H9 (cell line): ENCODE data around the gene ACR. TPM values are rescaled to one million over a fixed set of nuclear protein-coding genes. Genes with fewer than 3 reads are reported as not detected.

ENCODE experiments used
- DNase-seq: peaks from one replicate; pipeline ENCODE4 v3.0.0-alpha.2; 2017
- H2AFZ ChIP-seq: one replicate; pipeline ENCODE4 v1.6.1; 2013; ENCODE audit warnings: mild to moderate bottlenecking, low read length, control low read depth, moderate library complexity
- H2AK5ac ChIP-seq: 2 replicates; pipeline ENCODE4 v1.6.1; 2013; ENCODE audit warnings: low read length, control low read depth, mixed read lengths; ENCODE audit not compliant: insufficient read length
- H2BK120ac ChIP-seq: one replicate; pipeline ENCODE4 v1.6.1; 2013; ENCODE audit warnings: low read depth, mild to moderate bottlenecking, low read length, control low read depth, inconsistent platforms; ENCODE audit not compliant: poor library complexity, severe bottlenecking
- H2BK12ac ChIP-seq: 2 replicates; pipeline ENCODE4 v1.6.1; 2013; ENCODE audit warnings: low read length, control low read depth, mixed read lengths, low read depth; ENCODE audit not compliant: insufficient read length
- H2BK15ac ChIP-seq: 2 replicates; pipeline ENCODE4 v1.6.1; 2013; ENCODE audit warnings: low read depth, low read length, control low read depth
- H2BK20ac ChIP-seq: one replicate; pipeline ENCODE4 v1.6.1; 2013; ENCODE audit warnings: low read depth, mild to moderate bottlenecking, low read length, control low read depth, inconsistent platforms; ENCODE audit not compliant: poor library complexity, severe bottlenecking
- H2BK5ac ChIP-seq: 2 replicates; pipeline ENCODE4 v1.6.1; 2013; ENCODE audit warnings: low read length, control low read depth, mixed read lengths; ENCODE audit not compliant: insufficient read length
- H3K14ac ChIP-seq: 2 replicates; pipeline ENCODE4 v1.6.1; 2013; ENCODE audit warnings: low read length, control low read depth; ENCODE audit not compliant: insufficient read depth
- H3K18ac ChIP-seq: 2 replicates; pipeline ENCODE4 v1.6.1; 2013; ENCODE audit warnings: low read depth, mild to moderate bottlenecking, mixed read lengths, low read length, control low read depth; ENCODE audit not compliant: insufficient read length
- H3K23ac ChIP-seq: 2 replicates; pipeline ENCODE4 v1.6.1; 2013; ENCODE audit warnings: low read length, control low read depth, mixed read lengths, low read depth; ENCODE audit not compliant: insufficient read length
- H3K23me2 ChIP-seq: 2 replicates; pipeline ENCODE4 v1.6.1; 2013; ENCODE audit warnings: low read depth, mild to moderate bottlenecking, mixed read lengths, low read length, control low read depth; ENCODE audit not compliant: insufficient read length, poor library complexity, severe bottlenecking
- H3K27ac ChIP-seq: 2 replicates; pipeline ENCODE4 v1.5.1; 2013; ENCODE audit warnings: low read length, control low read depth, mixed read lengths, low read depth; ENCODE audit not compliant: insufficient read length
- H3K27me3 ChIP-seq: 2 replicates; pipeline ENCODE4 v1.6.1; 2013; ENCODE audit warnings: low read length, control low read depth, inconsistent platforms; ENCODE audit not compliant: insufficient read depth
- H3K4ac ChIP-seq: 2 replicates; pipeline ENCODE4 v1.6.1; 2013; ENCODE audit warnings: low read depth, mild to moderate bottlenecking, control low read depth, inconsistent platforms, low read length, moderate library complexity
- H3K4me1 ChIP-seq: 2 replicates; pipeline ENCODE4 v1.6.1; 2013; ENCODE audit warnings: low read length, control low read depth, inconsistent platforms; ENCODE audit not compliant: insufficient read depth
- H3K4me2 ChIP-seq: 2 replicates; pipeline ENCODE4 v1.6.1; 2013; ENCODE audit warnings: low read length, control low read depth, mixed read lengths; ENCODE audit not compliant: insufficient read length, insufficient read depth
- H3K56ac ChIP-seq: 2 replicates; pipeline ENCODE4 v1.6.1; 2013; ENCODE audit warnings: low read depth, mild to moderate bottlenecking, mixed read lengths, low read length, control low read depth; ENCODE audit not compliant: insufficient read length
- H3K79me1 ChIP-seq: 2 replicates; pipeline ENCODE4 v1.6.1; 2013; ENCODE audit warnings: low read depth, mild to moderate bottlenecking, moderate library complexity, low read length, control low read depth, inconsistent platforms; ENCODE audit not compliant: insufficient read depth, poor library complexity, severe bottlenecking
- H3K79me2 ChIP-seq: 2 replicates; pipeline ENCODE4 v1.6.1; 2013; ENCODE audit warnings: low read length, control low read depth, inconsistent platforms; ENCODE audit not compliant: insufficient read depth
- H3K9ac ChIP-seq: 2 replicates; pipeline ENCODE4 v1.6.1; 2013; ENCODE audit warnings: low read length, control low read depth, mixed read lengths; ENCODE audit not compliant: insufficient read length; ENCODE audit errors: extremely low read depth
- H3K9me3 ChIP-seq: one replicate; pipeline ENCODE4 v1.6.1; 2013; ENCODE audit warnings: low read depth, low read length, inconsistent platforms; ENCODE audit not compliant: control insufficient read depth
- H3T11ph ChIP-seq: one replicate; pipeline ENCODE4 v1.6.1; 2013; ENCODE audit warnings: mild to moderate bottlenecking, low read length, control low read depth, inconsistent platforms
- H4K20me1 ChIP-seq: one replicate; pipeline ENCODE4 v1.6.1; 2013; ENCODE audit not compliant: control insufficient read depth, insufficient read length, insufficient read depth
- H4K5ac ChIP-seq: 2 replicates; pipeline ENCODE4 v1.6.1; 2013; ENCODE audit warnings: low read depth, mild to moderate bottlenecking, mixed read lengths, low read length, control low read depth; ENCODE audit not compliant: insufficient read length
- H4K8ac ChIP-seq: replicated peaks from 2 replicates; pipeline ENCODE4 v1.6.1; 2013; ENCODE audit warnings: low read length, control low read depth, mixed read lengths, low read depth; ENCODE audit not compliant: insufficient read length
- H4K91ac ChIP-seq: 2 replicates; pipeline ENCODE4 v1.6.1; 2013; ENCODE audit warnings: low read depth, mild to moderate bottlenecking, moderate library complexity, mixed read lengths, low read length, control low read depth; ENCODE audit not compliant: insufficient read length
- H3K27ac Mint-ChIP-seq, 3 experiments: 2 replicates in 2 of 3; 3 replicates in 1 of 3; pipeline ENCODE4 v1.8.0; 2020 to 2021; ENCODE audit warnings: mixed read lengths in 3 of 3, mild to moderate bottlenecking in 1 of 3, moderate library complexity in 1 of 3
- H3K27me3 Mint-ChIP-seq: 2 replicates; pipeline ENCODE4 v1.8.0; 2021; ENCODE audit warnings: low read depth, mild to moderate bottlenecking, moderate library complexity, mixed read lengths
- H3K36me3 Mint-ChIP-seq, 3 experiments: 2 replicates in 2 of 3; 3 replicates in 1 of 3; pipeline ENCODE4 v1.8.0; 2020 to 2021; ENCODE audit warnings: low read depth in 3 of 3, mixed read lengths in 3 of 3; ENCODE audit not compliant: insufficient read depth in 1 of 3
- H3K4me1 Mint-ChIP-seq, 2 experiments: 2 replicates each; pipeline ENCODE4 v1.8.0; 2020; ENCODE audit warnings: mixed read lengths in 2 of 2
- H3K4me3 Mint-ChIP-seq, 2 experiments: 2 replicates in 1 of 2; 3 replicates in 1 of 2; pipeline ENCODE4 v1.8.0; 2020 to 2021; ENCODE audit warnings: mild to moderate bottlenecking in 2 of 2, mixed read lengths in 2 of 2, moderate library complexity in 1 of 2
- H3K9me3 Mint-ChIP-seq, 2 experiments: 2 replicates in 1 of 2; 3 replicates in 1 of 2; pipeline ENCODE4 v1.8.0; 2020; ENCODE audit warnings: mild to moderate bottlenecking in 2 of 2, mixed read lengths in 2 of 2, moderate library complexity in 1 of 2
- WGBS: extraction: QIAGEN DNeasy Blood & Tissue Kit; methylation state at CpG from one replicate; pipeline ENCODE4 v1.1.7; 2013; ENCODE audit warnings: missing lambda C conversion rate, low lambda C conversion rate, mixed read lengths; ENCODE audit not compliant: insufficient read length; ENCODE audit errors: extremely low coverage; 5-methylcytosine and 5-hydroxymethylcytosine counted together
- total RNA-seq: library from RNA; stranded (reverse); gene quantifications from 2 replicates; pipeline ENCODE4 v1.2.1, GENCODE V29; 2021
- TF ChIP-seq, protein P1 (sequence below): fragments of 200-600 bp; sonication (generic); conservative IDR thresholded peaks from 3 replicates; pipeline ENCODE4 v1.8.0; 2021; ENCODE audit warnings: antibody characterized with exemption, mild to moderate bottlenecking

ACR gene
- total RNA-seq, 1 experiment from 2014 or later, result 0.35 TPM

DNA sequence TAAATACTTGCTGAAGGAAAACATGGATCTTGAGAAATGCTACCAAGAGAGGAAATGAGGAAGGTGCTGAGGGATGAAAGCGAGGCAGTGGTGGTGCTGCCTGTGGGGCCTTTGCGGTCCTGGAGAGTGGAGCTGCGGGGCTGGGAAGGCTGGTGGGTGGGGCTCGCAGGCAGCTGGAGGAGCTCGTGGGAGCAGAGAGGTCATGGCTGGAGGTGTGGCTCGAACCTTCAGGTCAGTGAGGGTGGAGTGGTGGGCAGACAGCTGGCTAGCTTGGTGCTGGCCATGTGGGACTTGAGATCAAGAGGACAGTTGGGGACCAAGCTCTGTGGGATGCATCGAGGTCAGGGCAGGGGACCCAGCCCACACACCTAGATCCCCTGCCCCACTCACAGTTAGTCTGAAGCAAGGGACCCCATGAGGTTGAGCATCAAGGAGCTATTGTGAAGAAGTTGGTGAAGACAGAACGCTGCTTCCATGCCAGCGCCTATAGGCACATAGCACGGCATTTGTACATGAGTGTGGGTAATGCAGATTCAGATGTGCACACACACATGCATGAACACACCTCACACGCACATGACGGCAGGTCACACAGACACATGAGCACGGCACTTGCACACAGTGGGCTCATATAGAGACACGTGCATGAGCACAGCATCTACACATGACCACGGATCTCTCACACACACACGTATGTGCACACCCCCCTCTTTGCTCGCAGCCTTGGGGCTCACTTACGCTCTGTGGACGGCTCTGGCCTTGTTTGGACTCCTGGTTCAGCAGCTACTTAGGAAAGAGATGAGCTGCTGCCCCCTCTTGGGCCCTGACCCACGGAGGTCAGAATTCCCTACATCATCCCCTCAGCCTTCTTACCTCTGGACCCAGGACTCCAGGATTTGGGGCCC is 34.9 kb upstream of the ACR start:
- peaks cover 6 to 23% of the 10 kb centered on the region in 2 experiments for H3K4me1 Mint-ChIP-seq
- DNase-seq, result no peak

More for the DNA sequence above, 34.9 kb upstream of the ACR start:
- Histone ChIP-seq H3K79me2 (no peaks in the 10 kb centered on the region), H2AFZ (no peak overlapping the region), H2BK12ac (no peak overlapping the region), H3K18ac (no peak overlapping the region), H3K9ac (no peak overlapping the region), H2BK20ac (no peak overlapping the region), H3K79me1 (no peaks in the 10 kb centered on the region), H4K91ac (no peak overlapping the region), H4K5ac (no peak overlapping the region), H2BK120ac (no peak overlapping the region), H2BK15ac (no peak overlapping the region), H3K23ac (no peak overlapping the region), H3K27me3 (peaks cover under 1% of the 10 kb centered on the region; the same call in 1 of the 2 replicates), H3K4me1 (no peaks in the 10 kb centered on the region), H3K14ac (no peak overlapping the region), H3K56ac (no peak overlapping the region), H3K4ac (no peak overlapping the region), H3K27ac (no peak overlapping the region), H3T11ph (no peak overlapping the region), H2BK5ac (no peak overlapping the region), H2AK5ac (no peak overlapping the region), H4K20me1 (no peaks in the 10 kb centered on the region), H3K9me3 (no peaks in the 10 kb centered on the region), H3K23me2 (peaks cover under 1% of the 10 kb centered on the region), H3K4me2 (no peak overlapping the region), H4K8ac (no peak overlapping the region)
- no peak overlapping the region; a peak in 1 of 7 replicates for H3K27ac Mint-ChIP-seq
- TF ChIP-seq, protein P1, sequence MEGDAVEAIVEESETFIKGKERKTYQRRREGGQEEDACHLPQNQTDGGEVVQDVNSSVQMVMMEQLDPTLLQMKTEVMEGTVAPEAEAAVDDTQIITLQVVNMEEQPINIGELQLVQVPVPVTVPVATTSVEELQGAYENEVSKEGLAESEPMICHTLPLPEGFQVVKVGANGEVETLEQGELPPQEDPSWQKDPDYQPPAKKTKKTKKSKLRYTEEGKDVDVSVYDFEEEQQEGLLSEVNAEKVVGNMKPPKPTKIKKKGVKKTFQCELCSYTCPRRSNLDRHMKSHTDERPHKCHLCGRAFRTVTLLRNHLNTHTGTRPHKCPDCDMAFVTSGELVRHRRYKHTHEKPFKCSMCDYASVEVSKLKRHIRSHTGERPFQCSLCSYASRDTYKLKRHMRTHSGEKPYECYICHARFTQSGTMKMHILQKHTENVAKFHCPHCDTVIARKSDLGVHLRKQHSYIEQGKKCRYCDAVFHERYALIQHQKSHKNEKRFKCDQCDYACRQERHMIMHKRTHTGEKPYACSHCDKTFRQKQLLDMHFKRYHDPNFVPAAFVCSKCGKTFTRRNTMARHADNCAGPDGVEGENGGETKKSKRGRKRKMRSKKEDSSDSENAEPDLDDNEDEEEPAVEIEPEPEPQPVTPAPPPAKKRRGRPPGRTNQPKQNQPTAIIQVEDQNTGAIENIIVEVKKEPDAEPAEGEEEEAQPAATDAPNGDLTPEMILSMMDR, result no peak
- H3K27me3 Mint-ChIP-seq, result peaks cover 23% of the 10 kb centered on the region
- H3K9me3 Mint-ChIP-seq, result no peaks in the 10 kb centered on the region
- no CpG with 5 or more reads among the region's 20 CpGs for WGBS
- peaks cover 0 to 13% (median 4%) of the 10 kb centered on the region in 3 experiments; a peak in 4 of 7 replicates for H3K36me3 Mint-ChIP-seq
- no peak overlapping the region for H3K4me3 Mint-ChIP-seq
